Measurements from ENCODE around the gene OR10D3. TPM values are rescaled to one million over a fixed set of nuclear protein-coding genes. Genes with fewer than 3 reads are reported as not detected.
"Not testable (repeated sequence)": the region's sequence is repeated elsewhere in the genome, so short reads cannot be mapped to it uniquely, and the experiment has no call there.

Gene OR10D3, protein sequence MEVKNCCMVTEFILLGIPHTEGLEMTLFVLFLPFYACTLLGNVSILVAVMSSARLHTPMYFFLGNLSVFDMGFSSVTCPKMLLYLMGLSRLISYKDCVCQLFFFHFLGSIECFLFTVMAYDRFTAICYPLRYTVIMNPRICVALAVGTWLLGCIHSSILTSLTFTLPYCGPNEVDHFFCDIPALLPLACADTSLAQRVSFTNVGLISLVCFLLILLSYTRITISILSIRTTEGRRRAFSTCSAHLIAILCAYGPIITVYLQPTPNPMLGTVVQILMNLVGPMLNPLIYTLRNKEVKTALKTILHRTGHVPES
- total RNA-seq (2014; rRNA removed; shearing (Covaris generic)) = not detected in 2 replicates

DNA sequence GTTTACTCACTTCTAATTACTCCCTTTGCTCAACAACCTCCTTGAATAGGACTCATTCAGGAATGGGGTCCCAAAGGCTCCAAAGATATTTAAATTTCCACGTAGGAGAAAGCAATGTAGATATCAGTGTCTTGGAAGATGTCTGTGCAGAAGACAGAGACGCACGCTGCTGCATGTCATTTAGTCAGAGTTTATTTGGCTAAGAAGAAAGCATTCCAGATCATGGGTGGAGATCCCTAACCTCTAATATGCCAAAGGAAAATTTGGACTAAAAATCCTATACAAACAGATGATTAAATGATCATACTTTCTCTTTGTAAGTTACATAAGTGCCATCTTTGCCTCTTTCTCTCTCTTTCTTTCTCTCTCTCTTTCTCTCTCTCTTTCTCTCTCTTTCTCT is at the start of gene OR10D3:
TSS of gene OR10D3 (plus strand) at position 278 of the 400 bp plus-strand sequence. CDS start 1,925 bp downstream, outside the sequence.
- DNase-seq (ENCODE audit: low read depth) = no peak

DNA sequence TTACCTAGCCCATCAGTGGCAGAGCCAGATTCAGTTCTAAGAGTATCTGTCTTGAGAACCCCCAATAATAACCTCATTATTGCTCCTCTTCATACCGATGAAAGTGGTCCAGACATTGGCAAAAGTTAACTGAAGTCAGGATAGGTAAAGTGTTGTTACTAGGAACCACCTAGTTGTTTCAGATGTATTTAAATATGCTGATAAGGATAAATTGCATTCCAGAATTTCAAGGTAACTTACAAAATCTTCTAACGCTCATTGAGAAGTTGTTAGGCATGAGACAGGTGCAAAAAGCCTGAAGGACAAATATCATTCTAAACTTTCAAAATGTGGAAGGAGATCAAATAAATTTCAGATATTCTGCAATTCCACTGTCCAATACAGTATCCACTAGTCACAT is 40.1 kb upstream of the OR10D3 start:
- no peak for DNase-seq (ENCODE audit: low read depth)

DNA sequence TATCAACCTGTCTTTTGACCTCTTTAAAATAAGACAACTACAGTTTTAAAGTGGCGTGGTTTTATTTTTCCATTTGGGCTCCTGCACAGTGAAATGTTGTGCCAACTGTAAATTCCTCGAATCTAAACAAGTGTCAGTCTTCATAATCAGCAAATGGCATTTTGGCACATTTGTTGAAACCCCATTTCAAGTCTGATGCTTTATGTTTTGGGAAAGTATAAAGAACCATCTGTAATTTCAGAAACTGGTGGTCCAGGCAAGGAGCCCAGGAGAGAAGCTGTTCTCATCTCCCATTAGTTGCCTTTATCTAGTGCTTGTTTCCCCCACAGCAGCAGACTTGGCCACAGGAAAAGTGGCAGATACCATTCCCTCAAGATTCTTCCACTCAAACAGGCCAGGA is 35.2 kb upstream of the OR10D3 start:
- DNase-seq (ENCODE audit: low read depth) = no peak

DNA sequence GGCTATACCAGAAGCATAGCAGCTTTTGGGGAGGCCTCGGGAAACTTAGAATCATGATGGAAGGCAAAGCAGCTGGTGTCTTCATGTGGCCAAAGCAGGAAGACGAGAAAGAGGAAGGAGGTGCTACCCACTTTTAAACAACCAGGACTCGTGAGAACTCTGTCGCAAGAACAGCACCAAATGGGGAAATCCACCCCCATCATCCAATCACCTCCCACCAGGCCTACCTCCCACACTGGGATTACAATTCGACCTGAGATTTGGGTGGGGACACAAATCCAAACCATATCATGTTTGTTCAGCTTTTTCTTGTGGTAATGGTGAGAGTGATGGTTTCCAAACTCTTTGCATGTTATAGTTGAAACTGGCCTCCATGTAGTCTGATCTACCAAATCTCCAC is 32.5 kb upstream of the OR10D3 start:
- DNase-seq (ENCODE audit: low read depth) = no peak

DNA sequence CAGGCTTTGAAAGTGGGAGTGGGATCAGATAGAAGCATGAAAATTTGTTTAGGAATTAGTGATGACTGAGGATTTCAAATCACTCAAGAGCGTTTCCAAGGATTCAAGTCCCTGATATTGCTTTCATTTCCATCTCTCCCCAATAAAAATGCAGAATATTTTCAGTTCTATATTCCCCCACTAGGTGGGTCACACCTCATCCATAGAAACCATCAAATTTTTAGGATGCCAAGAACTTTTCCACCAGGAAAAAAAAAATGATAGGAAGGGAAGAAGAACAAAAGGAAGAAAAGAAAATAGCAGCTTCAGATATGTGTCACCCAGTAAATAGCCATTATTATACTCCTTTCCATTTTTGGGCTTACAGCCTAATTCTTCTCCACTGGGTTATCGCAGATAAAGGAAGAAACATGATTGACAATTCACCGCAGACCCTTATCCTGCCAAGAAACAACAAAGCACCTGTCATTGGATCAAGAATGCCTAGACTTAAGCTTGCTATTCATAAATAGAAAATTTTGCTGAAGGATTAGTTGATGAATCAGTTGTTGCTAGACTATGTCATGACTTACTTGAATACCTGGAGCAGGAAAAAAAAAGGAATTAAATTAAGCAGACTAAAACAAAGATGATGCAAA is 30.3 kb upstream of the OR10D3 start:
- DNase-seq (ENCODE audit: low read depth) = no peak

DNA sequence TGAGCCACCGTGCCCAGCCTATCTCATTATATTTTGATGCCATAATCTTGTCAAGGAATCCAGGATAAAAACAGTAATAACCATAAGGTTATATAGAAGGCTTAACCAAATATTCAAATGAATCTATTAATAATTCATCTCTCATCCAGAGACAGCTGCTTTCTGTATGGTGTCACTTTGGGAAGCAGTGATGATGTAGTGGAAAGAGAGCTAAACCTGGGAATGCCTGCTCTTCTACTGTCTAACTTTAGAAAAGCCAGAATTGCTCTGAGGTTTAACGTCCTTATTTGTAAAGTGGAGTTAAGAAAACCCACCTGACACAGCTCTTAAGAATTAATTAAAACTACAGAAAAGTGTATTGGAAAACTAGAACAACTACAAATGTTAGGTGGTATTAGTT is 29.3 kb upstream of the OR10D3 start:
- no peak for DNase-seq (ENCODE audit: low read depth)

DNA sequence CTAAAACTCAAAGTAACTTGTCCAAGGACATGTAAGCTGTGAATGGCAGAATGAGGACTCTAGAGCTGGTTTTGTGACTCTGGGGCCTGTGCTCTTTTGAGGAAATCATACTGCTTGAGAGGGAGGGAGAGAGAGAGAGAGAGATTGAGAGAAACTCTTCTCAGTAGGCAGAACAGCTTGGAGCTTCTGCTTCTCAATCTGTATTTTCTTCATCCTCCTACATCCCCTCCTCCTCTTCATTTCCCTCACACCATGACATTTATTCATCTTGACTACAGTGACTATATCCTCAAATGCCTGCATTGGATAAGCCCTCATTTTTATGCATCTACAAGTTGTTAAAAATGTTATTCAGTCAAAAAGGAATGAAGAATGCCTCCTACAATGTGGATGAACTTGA is 23.7 kb upstream of the OR10D3 start:
- no peak for DNase-seq (ENCODE audit: low read depth)

DNA sequence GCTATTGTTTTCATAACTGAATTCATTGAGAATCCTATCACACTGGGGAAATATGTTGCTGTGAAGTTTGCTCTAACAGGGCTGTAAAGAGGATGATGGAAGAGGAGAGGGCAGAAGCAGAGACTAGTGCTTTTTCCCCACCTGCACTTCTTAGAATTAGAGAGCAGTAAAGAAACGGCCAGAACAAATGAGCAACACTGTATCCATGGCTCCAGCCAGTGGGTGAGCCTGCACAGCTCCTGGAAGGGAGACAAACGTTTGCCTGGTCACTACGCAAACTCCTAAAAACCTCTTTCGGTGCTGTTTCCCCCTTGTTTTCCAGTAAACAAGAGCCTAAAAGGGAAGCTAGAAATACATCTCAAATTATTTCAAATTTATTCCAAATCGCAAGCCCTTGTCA is 22.2 kb upstream of the OR10D3 start:
- no peak for DNase-seq (ENCODE audit: low read depth)

DNA sequence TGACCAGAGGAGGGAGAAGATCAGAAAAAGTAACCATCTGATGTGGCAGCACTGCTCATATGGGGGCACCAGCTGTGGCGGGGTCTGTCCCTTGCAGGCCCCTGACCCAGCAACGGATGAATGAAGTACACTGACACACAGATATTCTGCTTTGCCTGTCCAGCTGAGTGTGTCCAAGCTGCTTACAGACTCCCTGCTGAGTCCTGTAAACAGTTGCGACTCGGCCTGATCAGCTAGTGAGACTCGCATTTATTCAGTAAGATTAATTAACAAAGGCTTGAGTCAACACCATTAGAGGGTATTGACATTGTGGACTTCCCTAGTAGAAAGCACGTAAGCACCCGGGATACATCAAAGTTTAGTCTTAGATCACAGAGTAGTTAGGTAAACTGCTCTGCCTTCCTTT is 15.3 kb upstream of the OR10D3 start:
- no peak for DNase-seq (ENCODE audit: low read depth)

DNA sequence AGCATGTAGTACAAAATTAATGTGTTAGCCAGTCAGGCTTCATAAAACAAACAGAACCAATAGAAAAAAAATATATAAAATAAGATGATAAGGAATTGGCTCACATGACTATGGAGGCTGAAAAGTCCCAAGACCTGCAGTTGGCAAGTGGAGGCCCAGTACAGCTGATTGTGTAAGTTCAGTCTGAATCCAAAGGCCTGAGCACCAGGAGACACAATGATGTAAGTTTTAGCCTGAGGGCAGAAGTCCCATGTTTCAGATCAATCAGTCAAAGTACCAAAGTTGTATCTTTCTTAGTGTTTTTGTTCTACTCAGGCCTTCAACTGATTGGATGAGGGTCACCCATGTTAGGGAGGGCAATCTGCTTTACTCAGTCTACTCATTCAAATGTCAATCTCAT is 14.3 kb upstream of the OR10D3 start:
- DNase-seq (ENCODE audit: low read depth) = no peak

DNA sequence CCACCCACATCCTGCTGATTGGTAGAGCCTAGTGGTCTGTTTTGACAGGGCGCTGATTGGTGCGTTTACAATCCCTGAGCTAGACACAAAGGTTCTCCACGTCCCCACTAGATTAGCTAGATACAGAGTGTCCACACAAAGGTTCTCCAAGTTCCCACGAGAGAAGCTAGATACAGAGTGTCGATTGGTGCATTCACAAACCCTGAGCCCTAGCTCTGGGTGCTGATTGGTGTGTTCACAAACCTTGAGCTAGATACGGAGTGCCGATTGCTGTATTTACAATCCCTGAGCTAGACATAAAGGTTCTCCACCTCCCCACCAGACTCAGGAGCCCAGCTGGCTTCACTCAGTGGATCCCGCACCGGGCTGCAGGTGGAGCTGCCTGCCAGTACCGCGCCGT is 12.8 kb upstream of the OR10D3 start:
- not testable (repeated sequence) for DNase-seq (ENCODE audit: low read depth)

DNA sequence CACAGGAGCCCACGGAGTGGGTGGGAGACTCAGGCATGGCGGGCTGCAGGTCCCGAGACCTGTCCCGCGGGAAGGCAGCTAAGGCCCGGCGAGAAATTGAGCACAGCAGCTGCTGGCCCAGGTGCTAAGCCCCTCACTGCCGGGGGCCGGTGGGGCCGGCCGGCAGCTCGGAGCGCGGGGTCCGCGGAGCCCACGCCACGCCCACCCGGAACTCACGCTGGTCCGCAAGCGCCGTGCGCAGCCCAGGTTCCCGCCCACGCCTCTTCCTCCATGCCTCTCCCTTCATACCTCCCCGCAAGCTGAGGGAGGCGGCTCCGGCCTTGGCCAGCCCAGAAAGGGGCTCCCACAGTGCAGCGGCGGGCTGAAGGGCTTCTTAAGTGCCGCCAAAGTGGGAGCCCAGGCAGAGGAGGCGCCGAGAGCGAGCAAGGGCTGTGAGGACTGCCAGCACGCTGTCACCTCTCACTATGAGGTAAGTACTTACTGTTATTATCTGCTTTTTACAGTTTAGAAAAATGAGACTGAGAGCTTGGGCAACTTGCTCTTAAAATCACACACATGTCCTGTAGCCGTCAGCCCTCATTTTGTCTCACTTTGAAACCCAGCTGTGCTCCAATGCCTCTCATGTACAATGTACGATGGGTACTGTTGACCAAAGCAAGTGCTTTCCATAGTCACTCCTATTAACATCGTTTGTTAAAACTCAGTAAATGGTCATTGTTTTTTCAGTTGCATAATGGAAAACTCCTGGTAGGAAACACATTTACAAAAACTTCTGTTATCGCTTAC is 12.2 kb upstream of the OR10D3 start:
- DNase-seq (ENCODE audit: low read depth) = no peak

DNA sequence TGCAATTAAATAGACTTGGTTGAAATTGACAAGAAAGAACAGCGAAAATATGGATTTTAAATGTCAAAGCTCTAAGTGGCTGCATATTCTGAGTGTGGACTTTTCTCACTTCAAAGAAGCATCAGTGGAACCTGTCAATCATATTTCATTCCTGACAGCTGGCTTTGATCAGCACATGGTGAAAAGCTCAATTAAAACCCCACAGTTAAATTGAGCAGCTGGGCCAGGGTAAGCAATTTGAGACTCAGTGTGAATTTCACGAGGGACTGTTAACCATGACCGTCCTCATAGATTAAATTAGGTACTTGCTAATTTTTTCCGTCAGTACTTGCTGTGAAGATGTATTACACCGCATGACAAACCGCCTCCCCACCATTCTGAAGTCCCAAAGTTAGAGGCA is 11.0 kb upstream of the OR10D3 start:
- no peak for DNase-seq (ENCODE audit: low read depth)

DNA sequence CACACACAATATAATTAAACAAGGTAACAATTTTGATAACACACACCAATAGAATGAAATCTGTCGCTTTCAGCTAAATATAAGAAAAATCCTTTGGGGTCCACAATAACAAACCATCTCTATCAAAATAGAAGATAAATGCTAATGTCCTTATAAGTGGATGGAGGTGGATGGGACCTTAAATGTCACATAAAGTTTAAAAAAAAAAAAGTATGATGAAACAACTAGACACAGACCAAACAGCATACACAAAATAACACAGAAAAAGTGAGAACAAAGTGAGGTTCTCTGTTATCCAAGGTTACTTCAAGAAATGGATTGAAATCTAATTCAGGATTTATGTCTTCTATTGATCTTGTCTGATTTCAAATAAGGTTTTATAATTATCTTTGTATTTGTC is 10.5 kb upstream of the OR10D3 start:
- no peak for DNase-seq (ENCODE audit: low read depth)

DNA sequence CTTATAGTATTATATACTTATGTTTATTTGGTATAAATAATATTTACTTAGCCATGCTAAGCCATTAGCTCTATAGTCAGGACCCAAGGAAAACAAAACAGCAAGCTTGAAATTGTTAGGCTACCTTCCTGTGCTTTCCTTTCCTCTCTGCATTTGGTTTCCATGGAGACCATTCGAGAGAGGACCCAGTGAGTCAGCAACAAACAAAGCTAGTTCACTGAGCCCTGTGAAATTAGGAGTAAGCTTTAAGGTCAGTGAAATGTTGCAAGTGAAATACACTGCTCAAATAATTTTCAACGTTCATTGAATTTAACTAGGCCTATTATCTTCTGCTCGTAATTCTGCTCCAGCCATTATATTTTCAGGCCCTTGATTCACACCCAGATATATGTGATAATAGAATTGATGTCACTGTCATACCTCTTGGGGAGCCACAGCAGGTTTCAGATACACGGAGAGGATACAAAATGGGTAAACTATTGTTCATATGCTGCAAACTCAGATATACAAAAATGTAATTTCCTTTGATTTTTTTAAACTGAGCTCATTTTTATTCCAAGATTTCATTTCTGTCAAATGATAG is 9.1 kb upstream of the OR10D3 start:
- DNase-seq (ENCODE audit: low read depth) = peak; percentile 59

DNA sequence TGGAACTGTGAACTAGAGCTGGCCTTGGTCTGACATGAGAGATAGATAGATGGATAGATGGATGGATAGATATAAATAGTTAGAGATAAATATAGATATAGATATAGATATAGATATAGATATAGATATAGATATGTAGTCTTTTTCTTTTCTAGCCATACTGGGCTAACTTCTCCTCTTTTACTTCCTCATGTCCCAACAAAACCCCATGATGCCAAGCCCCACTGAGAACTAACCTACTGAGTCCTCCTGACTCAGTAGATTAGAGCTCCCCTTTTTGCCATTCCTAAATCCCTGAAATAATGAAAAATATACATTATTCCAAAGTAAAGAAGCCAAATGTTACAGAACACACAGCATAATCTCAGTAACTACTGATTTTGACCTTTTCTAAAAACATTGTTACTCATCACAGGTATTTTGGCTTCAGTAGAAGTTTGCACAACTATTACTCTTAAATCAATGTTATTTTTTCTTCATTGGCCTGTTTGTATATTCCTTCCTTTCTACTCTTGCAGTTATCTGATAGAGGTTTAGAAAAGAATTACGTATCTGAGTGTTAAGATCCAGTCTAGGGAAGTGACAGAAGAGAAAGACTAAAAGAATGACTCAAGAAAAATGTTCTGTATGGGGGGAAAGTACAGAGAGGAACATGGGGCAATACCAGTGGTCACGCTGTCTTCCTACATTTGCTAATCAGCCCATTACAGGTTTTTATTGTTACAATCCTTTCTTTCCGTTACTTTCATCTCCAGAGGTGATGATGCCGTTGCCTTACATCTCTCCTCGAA is 6.0 kb upstream of the OR10D3 start:
- DNase-seq (ENCODE audit: low read depth) = no peak

DNA sequence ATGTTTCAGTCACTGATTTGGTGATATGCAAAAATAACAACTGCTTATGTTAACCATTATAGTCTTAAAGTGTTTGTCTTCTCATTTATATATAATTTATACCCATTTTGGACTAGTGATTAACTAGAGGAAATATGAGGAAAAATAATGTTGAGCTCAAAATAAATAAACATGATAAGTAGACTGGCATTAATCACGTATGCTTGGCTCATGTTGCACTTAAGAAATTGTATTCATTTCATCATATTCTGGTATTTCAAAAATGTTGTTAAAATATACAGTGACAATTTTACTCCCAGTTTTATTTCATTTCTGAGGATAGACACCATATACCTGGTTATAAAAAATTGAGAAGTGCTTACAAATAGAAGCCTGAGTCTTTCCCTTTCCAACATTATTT is 3.8 kb upstream of the OR10D3 start:
- DNase-seq (ENCODE audit: low read depth) = no peak

DNA sequence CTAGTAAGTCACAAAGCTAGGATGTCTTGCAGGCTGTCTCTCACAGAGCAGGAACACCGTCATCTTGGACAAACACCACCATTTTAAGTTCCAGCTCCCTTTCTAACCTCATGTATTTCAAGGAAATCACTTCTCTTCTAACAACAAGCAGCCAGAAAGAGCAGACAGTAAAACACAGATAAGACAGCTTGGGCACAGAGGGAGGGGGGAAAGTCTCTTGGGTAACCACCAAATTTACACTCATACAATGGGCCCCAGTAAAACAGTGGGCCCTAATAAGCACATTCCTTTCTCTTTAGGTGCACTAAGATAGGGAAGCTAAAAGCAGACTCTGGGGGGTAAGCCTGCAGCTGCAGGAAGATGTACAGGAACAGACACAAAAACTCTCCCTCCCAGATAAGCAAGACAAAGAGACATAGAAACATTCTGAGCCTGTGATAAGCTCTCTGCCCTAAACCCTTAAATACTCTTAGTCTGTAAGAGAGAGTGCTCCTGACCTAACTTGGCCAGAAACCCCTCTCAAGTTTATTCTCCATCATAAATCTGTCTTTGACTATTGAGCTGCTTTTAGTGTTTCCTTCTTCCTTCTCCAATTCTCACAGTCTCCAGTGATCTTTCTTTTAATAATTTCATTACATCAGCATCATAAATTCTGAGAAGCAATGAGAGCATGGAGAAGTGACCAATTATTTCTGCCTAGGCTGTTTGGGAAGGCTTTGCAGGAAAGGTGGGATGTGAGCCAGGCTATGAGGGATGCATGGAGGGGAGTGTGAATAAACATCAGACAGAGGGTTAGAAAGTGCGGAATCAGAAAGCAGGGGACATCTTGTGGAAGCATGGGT is 7.4 kb downstream of the OR10D3 start:
- no peak for DNase-seq (ENCODE audit: low read depth)

DNA sequence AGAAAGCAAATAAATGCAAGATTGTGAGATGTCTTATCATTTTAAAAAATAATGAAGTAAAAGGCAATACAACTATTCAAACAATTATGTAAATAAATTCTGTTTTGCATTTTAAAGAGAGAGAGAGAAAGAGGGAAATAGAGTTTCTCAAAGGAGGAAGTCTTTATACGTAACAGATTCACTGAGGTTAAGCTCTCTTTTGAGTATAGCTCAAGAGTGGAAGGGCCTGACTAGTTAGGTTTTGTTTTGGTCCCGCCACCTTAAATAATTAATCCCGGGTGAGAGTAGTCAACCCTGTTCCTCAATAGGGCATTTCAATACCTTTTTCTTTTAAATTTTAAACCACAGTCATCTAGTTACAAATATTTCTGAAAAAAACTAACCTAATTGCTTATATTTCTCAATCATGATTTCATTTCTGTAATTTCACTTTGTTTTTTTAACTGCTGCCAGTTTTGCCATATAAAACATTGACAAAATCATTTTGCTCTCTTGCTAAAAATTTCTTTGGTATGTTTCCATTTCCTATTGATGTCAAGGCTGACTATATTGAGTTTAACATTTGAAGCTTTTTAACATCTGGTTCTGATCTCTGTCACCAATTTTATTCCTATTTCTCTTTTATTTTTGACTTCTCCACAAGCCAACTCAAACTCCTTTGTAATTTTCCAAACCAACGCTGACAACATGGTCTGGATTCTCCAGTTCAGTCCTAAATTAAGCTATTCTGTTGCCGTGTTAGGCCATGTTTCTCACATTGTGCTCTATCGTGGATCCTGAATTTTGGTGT is 10.3 kb downstream of the OR10D3 start:
- DNase-seq (ENCODE audit: low read depth) = no peak
